ENCODE results near the gene LNP1.

LNP1 gene

GRCh38 chr3:100399341-100400071 lies 1.8 kb upstream of the LNP1 start:
- peak; percentile 2 for DNase-seq

GRCh38 chr3:100400419-100400779 lies 940 bp upstream of the LNP1 start:
- peak; percentile 42 for DNase-seq

GRCh38 chr3:100401674-100402041 lies 319 bp downstream of the LNP1 start:
- DNase-seq, result peak; percentile 65

DNA sequence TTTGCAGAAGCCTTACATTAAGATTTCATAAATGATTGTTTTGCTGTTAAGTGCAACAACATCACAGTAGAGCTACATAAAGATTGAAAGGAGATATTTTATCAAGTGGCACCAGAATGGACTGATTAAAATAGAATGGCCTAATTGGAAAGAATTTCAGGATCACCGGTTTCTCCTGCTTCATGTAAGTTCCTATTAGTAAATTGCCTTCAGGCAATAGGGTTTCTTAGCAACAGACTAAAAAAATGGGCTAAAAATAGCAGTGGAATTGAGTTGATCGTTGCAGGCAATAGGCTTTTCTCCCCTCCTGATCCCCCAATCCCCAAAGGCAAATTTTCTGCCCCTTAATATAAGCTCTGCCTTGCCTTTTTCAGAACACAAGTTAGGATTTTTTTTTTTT lies 917 bp downstream of the LNP1 start:
- DNase-seq, result no peak

- DNase-seq, result no peak
These were observed 1.6 kb downstream of the LNP1 start for GRCh38 chr3:100402891-100403290.

GRCh38 chr3:100403362-100404249 lies 2.3 kb downstream of the LNP1 start:
- DNase-seq, result no peak

GRCh38 chr3:100404250-100404548 lies 2.9 kb downstream of the LNP1 start:
- DNase-seq, result no peak

- no peak for DNase-seq
These were observed 5.8 kb downstream of the LNP1 start for GRCh38 chr3:100407164-100407563.

DNA sequence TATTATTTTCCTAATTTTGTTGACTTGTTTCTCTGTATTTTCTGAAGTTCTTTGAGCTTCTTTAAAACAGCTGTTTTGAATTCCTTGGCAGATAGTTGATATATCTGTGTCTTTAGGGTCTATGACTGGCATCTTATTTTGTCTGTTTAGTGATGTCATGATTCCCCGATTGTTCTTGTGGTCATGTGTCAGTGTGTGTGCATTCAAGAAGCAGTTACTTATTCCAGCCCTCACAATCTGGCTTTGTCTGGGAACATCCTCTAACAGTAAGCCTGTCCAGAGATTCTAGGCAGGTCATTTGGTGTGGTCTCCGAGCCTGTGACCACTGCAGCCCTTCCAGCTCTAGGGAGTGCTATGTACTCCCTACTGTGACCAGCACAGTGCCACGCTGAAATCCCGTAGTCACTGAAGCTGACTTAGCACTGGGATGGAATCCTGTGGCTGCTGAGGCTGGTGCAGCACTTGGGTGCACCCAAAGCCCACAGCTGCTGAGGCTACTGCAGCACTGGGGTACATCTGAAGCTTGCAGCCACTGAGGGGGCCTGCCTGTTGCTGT lies 6.7 kb downstream of the LNP1 start:
- DNase-seq, result no peak

GRCh38 chr3:100411091-100411982 lies 10.0 kb downstream of the LNP1 start:
- no peak for DNase-seq

GRCh38 chr3:100412912-100413590 lies 11.7 kb downstream of the LNP1 start:
- no peak for DNase-seq

- no peak for DNase-seq
These were observed 12.3 kb downstream of the LNP1 start for GRCh38 chr3:100413613-100414012.

DNA sequence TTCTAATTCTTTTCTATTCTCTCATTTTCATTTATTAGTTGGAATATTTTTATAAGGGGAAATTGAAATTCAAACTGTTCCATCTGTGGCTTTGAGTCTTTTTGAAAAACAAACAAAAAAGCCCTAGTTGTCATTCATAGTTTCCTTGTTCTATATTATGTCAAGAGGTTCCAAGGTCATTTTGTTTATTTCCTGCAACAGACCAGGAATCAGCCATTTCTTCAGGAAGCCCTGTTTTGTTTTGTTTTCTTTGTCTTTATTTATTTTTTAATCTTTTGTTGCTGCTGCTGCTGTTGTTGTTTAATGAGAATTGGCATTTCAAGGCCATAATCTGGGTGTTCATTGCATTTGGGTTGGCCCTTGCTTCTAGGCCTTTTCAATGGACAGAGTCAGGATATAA lies 14.8 kb downstream of the LNP1 start:
- DNase-seq, result no peak

DNA sequence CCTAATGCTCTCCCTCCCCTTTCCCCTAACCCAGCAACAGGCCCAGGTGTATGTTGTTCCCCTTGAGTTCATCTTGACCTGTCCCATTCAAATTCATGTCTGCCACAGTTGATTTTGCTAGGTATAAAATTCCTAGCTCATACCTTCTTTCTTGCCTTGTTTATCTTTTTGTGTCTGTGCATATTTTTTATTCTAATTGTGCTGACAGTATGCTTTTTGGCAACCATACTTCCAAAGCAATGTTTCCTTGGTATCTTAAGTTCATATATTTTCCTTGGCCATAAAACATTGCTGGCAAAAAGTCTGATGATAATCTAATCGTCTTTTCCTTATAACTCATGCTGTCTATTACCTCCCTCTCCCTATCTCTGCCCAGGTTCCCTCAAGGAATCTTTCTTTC lies 15.5 kb downstream of the LNP1 start:
- DNase-seq, result no peak

- DNase-seq, result no peak
These were observed 18.1 kb downstream of the LNP1 start for GRCh38 chr3:100419406-100419805.

- no peak for DNase-seq
These were observed 19.5 kb downstream of the LNP1 start for GRCh38 chr3:100420885-100421284.

DNA sequence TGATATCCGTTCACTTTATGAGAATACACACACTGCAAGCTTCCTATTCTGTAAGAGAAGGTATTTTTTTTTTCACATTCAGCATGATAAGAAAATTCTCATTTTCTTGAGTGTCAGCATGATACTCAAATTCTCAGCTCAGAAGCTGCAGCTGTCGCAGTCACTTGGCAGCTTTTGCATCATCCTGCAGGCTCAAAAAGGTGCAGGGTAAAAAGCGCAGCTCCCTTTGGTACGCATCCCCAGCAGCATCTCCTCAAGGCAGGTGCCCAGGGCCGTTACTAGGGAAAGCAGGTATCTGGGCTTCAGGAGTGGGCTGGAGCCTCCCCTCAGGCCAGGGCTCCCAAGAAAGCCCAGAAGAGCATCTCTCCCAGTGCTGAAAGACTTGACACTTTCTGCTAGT lies 22.3 kb downstream of the LNP1 start:
- DNase-seq, result no peak

DNA sequence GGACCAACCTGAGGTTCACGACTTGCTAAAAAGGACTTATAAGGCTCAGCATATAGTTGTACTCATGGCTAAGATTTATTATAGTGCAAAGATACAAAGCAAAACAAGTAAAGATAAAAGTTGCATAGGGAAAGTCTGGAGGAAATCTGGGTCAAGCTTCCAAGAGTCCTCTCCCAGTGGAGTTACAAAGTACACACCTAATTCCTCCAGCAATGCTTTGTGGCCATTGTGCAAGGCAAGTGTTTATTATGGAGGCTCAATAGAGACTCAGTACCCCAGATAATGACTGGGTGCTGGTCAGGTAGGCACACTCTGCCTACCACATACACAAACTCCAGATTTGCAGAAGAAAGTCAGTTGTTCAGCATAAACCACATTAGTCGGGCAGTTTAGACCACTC lies 22.9 kb downstream of the LNP1 start:
- DNase-seq, result no peak

DNA sequence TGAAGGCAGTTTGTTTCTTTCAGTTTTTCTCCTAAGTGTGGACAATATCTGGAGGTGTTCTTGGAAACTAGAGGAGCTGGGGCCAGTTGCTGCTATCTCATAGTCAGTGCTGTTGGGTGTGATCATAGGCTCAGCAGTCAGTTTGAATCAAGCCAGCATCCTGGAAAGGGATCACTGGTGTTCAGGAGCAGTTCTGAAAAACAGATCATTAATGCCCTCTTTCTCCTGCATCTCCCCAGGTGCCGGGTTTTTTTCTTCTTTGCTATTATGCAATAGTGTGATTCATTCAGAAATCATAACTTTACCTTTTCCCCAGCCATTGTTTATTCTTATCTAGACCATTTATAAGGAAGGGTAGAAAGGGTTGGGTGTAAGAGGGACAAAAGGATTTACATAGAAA lies 24.0 kb downstream of the LNP1 start:
- no peak for DNase-seq

- no peak for DNase-seq
These were observed 24.8 kb downstream of the LNP1 start for GRCh38 chr3:100426067-100426682.

- no peak for DNase-seq
These were observed 26.4 kb downstream of the LNP1 start for GRCh38 chr3:100427699-100428098.

DNA sequence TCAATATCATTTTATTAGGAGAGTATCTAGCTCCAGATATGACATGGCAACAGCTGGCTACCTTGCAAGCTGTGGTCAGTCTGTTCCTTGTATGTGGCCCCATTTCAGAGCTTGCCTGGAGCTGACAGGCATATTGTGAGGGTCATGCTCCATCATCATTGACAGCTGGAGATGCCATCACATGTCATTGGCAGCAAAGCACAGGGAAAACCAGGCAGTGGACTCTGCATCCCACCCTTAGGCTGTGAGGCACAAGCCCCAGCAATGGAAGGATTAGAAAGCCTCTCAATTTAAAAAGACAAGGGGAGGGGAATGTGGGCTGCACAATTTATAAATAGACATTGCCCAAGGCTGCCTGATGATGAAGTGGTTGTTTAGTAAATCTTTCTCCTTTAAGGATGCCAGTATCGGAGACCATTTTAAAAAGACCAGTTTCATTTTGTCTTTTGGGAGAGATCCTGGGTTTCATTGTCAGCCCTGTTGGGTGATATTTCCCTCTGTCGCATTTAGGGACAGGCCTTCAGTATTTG lies 27.9 kb downstream of the LNP1 start:
- DNase-seq, result no peak

All from CD4-positive, alpha-beta T cell treated with Interleukin-10 for 1 hour (primary cell).